SK-N-SH treated with all-trans-retinoic acid at 6 μM for 48 hours (cell line): ENCODE measurements around the gene RTP5.

Experiments
- ATAC-seq: fragments of 200-7000 bp; cut with Tn5 transposase; 3 replicates; pipeline ENCODE4 v1.9.1; 2020; ENCODE audit warnings: mild to moderate bottlenecking, moderate library complexity
- ARNTL ChIP-seq: fragments of 450-650 bp; formaldehyde crosslinking; IDR thresholded peaks from 2 replicates; pipeline ENCODE4 v1.5.0; 2020; ENCODE audit warnings: low read depth, mild to moderate bottlenecking, moderate library complexity, borderline replicate concordance
- BACH2 ChIP-seq: fragments of 250-450 bp; sonication (Bioruptor Pico); IDR thresholded peaks from 2 replicates; pipeline ENCODE4 v1.9.0; 2021; ENCODE audit warnings: mild to moderate bottlenecking, borderline replicate concordance
- CSDC2 ChIP-seq: fragments of 250-450 bp; sonication (Bioruptor Pico); IDR thresholded peaks from 2 replicates; pipeline ENCODE4 v1.5.0; 2020; ENCODE audit warnings: mild to moderate bottlenecking, moderate library complexity
- ESRRG ChIP-seq: fragments of 250-450 bp; sonication (Bioruptor Pico); IDR thresholded peaks from 2 replicates; pipeline ENCODE4 v1.6.1; 2021; ENCODE audit warnings: mild to moderate bottlenecking
- GLIS3 ChIP-seq: fragments of 250-450 bp; sonication (Bioruptor Pico); IDR thresholded peaks from 2 replicates; pipeline ENCODE4 v1.5.0; 2020; ENCODE audit warnings: mild to moderate bottlenecking, moderate library complexity
- ISL1 ChIP-seq: fragments of 250-450 bp; sonication (Bioruptor Pico); IDR thresholded peaks from 2 replicates; pipeline ENCODE4 v2.1.2; 2022; ENCODE audit warnings: mild to moderate bottlenecking, moderate library complexity
- PPARA ChIP-seq: fragments of 250-450 bp; sonication (Bioruptor Pico); IDR thresholded peaks from 2 replicates; pipeline ENCODE4 v1.5.0; 2020; ENCODE audit warnings: mild to moderate bottlenecking, borderline replicate concordance
- RARB ChIP-seq: fragments of 250-450 bp; sonication (Bioruptor Pico); IDR thresholded peaks from 2 replicates; pipeline ENCODE4 v1.8.0; 2021; ENCODE audit warnings: mild to moderate bottlenecking, moderate library complexity
- SNAI2 ChIP-seq: fragments of 250-450 bp; sonication (Bioruptor Pico); IDR thresholded peaks from 2 replicates; pipeline ENCODE4 v1.5.0; 2020; ENCODE audit warnings: mild to moderate bottlenecking, moderate library complexity
- TCF4 ChIP-seq: fragments of 250-450 bp; sonication (Bioruptor Pico); IDR thresholded peaks from 2 replicates; pipeline ENCODE4 v1.8.0; 2021; ENCODE audit warnings: mild to moderate bottlenecking, moderate library complexity, borderline replicate concordance
- TOX ChIP-seq: fragments of 250-450 bp; sonication (Bioruptor Pico); IDR thresholded peaks from 2 replicates; pipeline ENCODE4 v1.8.0; 2021; ENCODE audit warnings: mild to moderate bottlenecking, moderate library complexity, borderline replicate concordance
- ZC3H10 ChIP-seq: fragments of 250-450 bp; sonication (Bioruptor Pico); IDR thresholded peaks from 2 replicates; pipeline ENCODE4 v1.5.1; 2021; ENCODE audit warnings: mild to moderate bottlenecking, moderate library complexity
- ZFP3 ChIP-seq: fragments of 250-450 bp; sonication (Bioruptor Pico); IDR thresholded peaks from 2 replicates; pipeline ENCODE4 v1.5.0; 2020; ENCODE audit warnings: mild to moderate bottlenecking, moderate library complexity
- ZFP30 ChIP-seq: fragments of 450-650 bp; formaldehyde crosslinking; IDR thresholded peaks from 2 replicates; pipeline ENCODE4 v1.5.0; 2022; ENCODE audit warnings: mild to moderate bottlenecking, moderate library complexity
- ZNF565 ChIP-seq: fragments of 450-650 bp; formaldehyde crosslinking; conservative IDR thresholded peaks from 2 replicates; pipeline ENCODE4 v1.5.0; 2020; ENCODE audit warnings: low read depth, mild to moderate bottlenecking, moderate library complexity
- ZNF70 ChIP-seq: fragments of 450-650 bp; formaldehyde crosslinking; IDR thresholded peaks from 2 replicates; pipeline ENCODE4 v1.5.0; 2020; ENCODE audit warnings: mild to moderate bottlenecking, moderate library complexity
- ZNF8 ChIP-seq: fragments of 450-650 bp; formaldehyde crosslinking; IDR thresholded peaks from 2 replicates; pipeline ENCODE4 v1.5.0; 2020; ENCODE audit warnings: mild to moderate bottlenecking, moderate library complexity
- TF ChIP-seq, protein P1 (sequence below): fragments of 250-450 bp; sonication (Bioruptor Pico); IDR thresholded peaks from 2 replicates; pipeline ENCODE4 v1.5.0; 2020; ENCODE audit warnings: mild to moderate bottlenecking, moderate library complexity
- TF ChIP-seq, protein P2 (sequence below): fragments of 250-450 bp; sonication (Bioruptor Pico); IDR thresholded peaks from 2 replicates; pipeline ENCODE4 v1.5.1; 2020; ENCODE audit warnings: low read depth, mild to moderate bottlenecking, moderate library complexity
- TF ChIP-seq, protein P3 (sequence below): fragments of 250-450 bp; sonication (Bioruptor Pico); IDR thresholded peaks from 2 replicates; pipeline ENCODE4 v1.8.0; 2020; ENCODE audit warnings: mild to moderate bottlenecking, moderate library complexity, borderline replicate concordance

The RTP5 gene

DNA sequence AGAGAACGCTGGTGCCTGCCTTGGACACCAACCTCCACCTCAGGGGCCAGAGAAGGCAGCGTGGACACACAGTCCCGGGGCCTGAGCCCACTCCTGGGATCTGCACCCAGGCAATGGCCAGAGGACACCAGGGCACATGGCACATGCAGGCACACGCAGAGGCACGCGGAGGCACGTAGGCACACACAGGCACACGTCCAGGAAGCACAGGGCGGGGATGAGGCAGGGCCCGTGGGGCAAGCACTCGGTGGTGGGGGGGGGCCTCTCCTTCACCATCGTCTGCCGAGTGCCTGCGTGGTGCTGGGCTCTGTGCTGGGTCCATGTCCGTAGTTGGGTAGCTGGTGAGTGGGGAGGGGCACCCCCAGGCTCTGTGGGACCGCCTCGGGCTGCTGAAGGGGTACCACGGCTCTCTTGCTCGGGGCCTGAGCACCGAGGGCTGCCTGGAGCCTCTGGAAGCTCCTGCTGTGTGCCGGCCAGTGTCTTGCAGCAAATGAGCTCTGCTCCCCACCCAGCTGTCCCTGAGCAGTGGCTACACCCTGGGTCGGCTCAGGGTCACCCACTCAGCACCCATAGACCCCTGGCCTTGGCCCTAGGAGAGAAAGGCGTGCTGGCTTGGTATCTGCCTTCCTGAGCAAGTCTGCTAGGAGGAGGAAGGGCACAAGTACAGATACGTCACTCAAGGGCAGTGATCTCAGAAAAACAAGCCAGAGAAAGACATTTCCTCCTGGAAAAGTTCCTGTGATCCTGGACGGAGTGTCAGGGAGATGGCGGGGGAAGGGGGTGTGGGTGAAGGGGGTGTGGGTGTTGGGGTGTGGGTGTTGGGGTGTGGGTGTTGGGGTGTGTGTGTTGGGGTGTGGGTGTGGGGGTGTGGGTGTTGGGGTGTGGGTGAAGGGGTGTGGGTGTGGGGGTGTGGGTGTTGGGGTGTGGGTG lies 26.4 kb downstream of the RTP5 start (continued):
- TF ChIP-seq, protein P1, sequence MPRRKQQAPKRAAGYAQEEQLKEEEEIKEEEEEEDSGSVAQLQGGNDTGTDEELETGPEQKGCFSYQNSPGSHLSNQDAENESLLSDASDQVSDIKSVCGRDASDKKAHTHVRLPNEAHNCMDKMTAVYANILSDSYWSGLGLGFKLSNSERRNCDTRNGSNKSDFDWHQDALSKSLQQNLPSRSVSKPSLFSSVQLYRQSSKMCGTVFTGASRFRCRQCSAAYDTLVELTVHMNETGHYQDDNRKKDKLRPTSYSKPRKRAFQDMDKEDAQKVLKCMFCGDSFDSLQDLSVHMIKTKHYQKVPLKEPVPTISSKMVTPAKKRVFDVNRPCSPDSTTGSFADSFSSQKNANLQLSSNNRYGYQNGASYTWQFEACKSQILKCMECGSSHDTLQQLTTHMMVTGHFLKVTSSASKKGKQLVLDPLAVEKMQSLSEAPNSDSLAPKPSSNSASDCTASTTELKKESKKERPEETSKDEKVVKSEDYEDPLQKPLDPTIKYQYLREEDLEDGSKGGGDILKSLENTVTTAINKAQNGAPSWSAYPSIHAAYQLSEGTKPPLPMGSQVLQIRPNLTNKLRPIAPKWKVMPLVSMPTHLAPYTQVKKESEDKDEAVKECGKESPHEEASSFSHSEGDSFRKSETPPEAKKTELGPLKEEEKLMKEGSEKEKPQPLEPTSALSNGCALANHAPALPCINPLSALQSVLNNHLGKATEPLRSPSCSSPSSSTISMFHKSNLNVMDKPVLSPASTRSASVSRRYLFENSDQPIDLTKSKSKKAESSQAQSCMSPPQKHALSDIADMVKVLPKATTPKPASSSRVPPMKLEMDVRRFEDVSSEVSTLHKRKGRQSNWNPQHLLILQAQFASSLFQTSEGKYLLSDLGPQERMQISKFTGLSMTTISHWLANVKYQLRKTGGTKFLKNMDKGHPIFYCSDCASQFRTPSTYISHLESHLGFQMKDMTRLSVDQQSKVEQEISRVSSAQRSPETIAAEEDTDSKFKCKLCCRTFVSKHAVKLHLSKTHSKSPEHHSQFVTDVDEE (CRISPR knock-in tag): no peak
- TF ChIP-seq ZNF565 (CRISPR knock-in tag) (no peak), ZFP3 (CRISPR knock-in tag) (no peak), PPARA (CRISPR knock-in tag) (no peak), GLIS3 (no peak), ARNTL (no peak), TCF4 (CRISPR knock-in tag) (no peak), ZFP30 (CRISPR knock-in tag) (no peak)
- TF ChIP-seq, protein P2, sequence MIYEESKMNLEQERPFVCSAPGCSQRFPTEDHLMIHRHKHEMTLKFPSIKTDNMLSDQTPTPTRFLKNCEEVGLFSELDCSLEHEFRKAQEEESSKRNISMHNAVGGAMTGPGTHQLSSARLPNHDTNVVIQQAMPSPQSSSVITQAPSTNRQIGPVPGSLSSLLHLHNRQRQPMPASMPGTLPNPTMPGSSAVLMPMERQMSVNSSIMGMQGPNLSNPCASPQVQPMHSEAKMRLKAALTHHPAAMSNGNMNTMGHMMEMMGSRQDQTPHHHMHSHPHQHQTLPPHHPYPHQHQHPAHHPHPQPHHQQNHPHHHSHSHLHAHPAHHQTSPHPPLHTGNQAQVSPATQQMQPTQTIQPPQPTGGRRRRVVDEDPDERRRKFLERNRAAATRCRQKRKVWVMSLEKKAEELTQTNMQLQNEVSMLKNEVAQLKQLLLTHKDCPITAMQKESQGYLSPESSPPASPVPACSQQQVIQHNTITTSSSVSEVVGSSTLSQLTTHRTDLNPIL (CRISPR knock-in tag): no peak
- TF ChIP-seq, all 23 proteins: peak for 0

DNA sequence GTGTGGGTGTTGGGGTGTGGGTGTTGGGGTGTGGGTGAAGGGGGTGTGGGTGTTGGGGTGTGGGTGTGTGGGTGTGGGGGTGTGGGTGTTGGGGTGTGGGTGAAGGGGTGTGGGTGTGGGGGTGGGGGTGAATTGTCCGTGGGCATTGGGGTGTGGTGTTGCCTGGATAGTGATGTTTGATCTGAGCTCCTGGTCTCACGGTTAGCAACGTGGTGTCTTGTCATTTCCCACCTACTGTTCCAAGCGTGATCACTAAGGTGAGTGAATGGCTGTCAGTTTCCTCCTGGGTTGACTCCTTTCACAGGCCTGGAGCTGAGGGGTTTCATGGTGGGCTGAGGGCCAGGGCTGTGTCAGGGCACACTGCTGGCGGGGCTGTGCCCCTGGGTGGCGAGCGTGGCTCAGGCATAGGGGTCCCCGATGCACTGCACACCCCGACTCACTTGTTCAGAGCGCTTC lies 27.2 kb downstream of the RTP5 start:
- ATAC-seq: no peak

DNA sequence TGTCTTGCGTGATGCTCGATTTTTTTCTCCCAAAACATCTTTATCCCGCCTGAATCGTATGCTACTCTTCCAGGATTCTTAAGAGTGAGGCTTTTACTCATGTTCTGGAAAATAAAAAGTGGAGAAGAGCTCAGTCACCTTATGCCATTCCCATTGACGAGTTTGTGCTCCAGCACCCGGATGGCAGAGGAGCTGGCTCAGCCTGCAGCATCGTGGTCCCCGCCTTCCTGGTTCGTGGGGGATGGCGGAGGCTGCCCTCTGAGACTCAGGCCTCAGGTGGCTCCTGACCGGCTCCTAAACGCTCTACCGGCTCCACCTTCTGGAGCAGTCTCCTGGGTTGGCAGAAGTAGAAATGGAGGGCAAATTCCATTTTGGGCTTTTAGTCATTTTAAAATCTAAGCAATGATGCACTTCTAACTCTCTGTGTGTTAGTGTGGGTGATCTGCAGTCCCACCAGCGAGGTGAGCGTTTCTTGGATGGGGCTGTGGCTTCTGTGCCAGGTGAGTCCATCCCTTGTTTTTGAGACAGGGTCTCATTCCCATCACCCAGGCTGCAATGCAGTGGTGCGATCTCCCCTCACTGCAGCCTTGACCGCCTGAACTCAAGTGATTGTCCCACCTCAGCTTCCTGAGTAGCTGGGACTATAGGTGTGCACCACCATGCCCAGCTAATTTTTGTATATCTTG lies 27.8 kb downstream of the RTP5 start:
- TF ChIP-seq GLIS3: no peak
- no peak for TF ChIP-seq ZFP3 (CRISPR knock-in tag)
- no peak for TF ChIP-seq SNAI2 (CRISPR knock-in tag)
- TF ChIP-seq, protein P2 (CRISPR knock-in tag): no peak
- no peak for TF ChIP-seq TOX (CRISPR knock-in tag)
- TF ChIP-seq BACH2 (CRISPR knock-in tag): no peak
- TF ChIP-seq PPARA (CRISPR knock-in tag): no peak
- TF ChIP-seq, protein P1 (CRISPR knock-in tag): no peak
- no peak for TF ChIP-seq ZNF565 (CRISPR knock-in tag)
- no peak for TF ChIP-seq ZC3H10
- TF ChIP-seq RARB (CRISPR knock-in tag): no peak
- no peak for TF ChIP-seq CSDC2 (CRISPR knock-in tag)
- no peak for TF ChIP-seq ZNF8
- no peak for TF ChIP-seq ESRRG (CRISPR knock-in tag)
- no peak for TF ChIP-seq ISL1 (CRISPR knock-in tag)
- TF ChIP-seq, protein P3, sequence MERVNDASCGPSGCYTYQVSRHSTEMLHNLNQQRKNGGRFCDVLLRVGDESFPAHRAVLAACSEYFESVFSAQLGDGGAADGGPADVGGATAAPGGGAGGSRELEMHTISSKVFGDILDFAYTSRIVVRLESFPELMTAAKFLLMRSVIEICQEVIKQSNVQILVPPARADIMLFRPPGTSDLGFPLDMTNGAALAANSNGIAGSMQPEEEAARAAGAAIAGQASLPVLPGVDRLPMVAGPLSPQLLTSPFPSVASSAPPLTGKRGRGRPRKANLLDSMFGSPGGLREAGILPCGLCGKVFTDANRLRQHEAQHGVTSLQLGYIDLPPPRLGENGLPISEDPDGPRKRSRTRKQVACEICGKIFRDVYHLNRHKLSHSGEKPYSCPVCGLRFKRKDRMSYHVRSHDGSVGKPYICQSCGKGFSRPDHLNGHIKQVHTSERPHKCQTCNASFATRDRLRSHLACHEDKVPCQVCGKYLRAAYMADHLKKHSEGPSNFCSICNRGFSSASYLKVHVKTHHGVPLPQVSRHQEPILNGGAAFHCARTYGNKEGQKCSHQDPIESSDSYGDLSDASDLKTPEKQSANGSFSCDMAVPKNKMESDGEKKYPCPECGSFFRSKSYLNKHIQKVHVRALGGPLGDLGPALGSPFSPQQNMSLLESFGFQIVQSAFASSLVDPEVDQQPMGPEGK (CRISPR knock-in tag): no peak
- no peak for ATAC-seq

More for the DNA sequence above, 27.2 kb downstream of the RTP5 start:
- TF ChIP-seq GLIS3 (no peak), ZNF565 (CRISPR knock-in tag) (no peak), PPARA (CRISPR knock-in tag) (no peak), ZC3H10 (no peak), ZNF70 (CRISPR knock-in tag) (no peak), ARNTL (no peak), ISL1 (CRISPR knock-in tag) (no peak), ZNF8 (no peak), RARB (CRISPR knock-in tag) (no peak), BACH2 (CRISPR knock-in tag) (no peak)
- TF ChIP-seq, protein P3 (CRISPR knock-in tag): no peak
